OCI-LY1 (cell line): ENCODE measurements around the gene ZRANB2.

Experiments used
- H2AFZ ChIP-seq: fragments of 200-600 bp; sonication (generic), shearing (Covaris generic); 2 replicates; pipeline ENCODE4 v1.6.0; 2014; ENCODE audit warnings: antibody characterized with exemption, mild to moderate bottlenecking, low read length
- H3F3A ChIP-seq: fragments of 200-600 bp; sonication (generic), shearing (Covaris generic); 2 replicates; pipeline ENCODE4 v1.6.0; 2014; ENCODE audit warnings: mild to moderate bottlenecking, antibody characterized with exemption, low read length, moderate library complexity; ENCODE audit not compliant: insufficient read depth
- H3K27ac ChIP-seq: fragments of 200-600 bp; sonication (generic); 2 replicates; pipeline ENCODE4 v1.5.1; 2014; ENCODE audit warnings: low read length, mixed run types, mild to moderate bottlenecking, low read depth; ENCODE audit not compliant: poor library complexity, severe bottlenecking
- H3K27me3 ChIP-seq: fragments of 200-600 bp; sonication (generic); 2 replicates; pipeline ENCODE4 v1.6.0; 2014; ENCODE audit warnings: antibody characterized with exemption, mild to moderate bottlenecking, low read length, moderate library complexity; ENCODE audit not compliant: insufficient read depth
- H3K36me3 ChIP-seq: fragments of 200-600 bp; sonication (generic); 2 replicates; pipeline ENCODE4 v1.6.1; 2014; ENCODE audit warnings: mild to moderate bottlenecking, antibody characterized with exemption, low read length, moderate library complexity, mixed read lengths; ENCODE audit not compliant: insufficient read depth
- H3K4me1 ChIP-seq: fragments of 200-600 bp; sonication (generic); 2 replicates; pipeline ENCODE4 v1.5.1; 2014; ENCODE audit warnings: mild to moderate bottlenecking, low read length, moderate library complexity; ENCODE audit not compliant: insufficient read depth, severe bottlenecking
- H3K4me2 ChIP-seq: fragments of 200-600 bp; sonication (generic), shearing (Covaris generic); 2 replicates; pipeline ENCODE4 v1.6.1; 2014; ENCODE audit warnings: low read length
- H3K4me3 ChIP-seq: fragments of 200-600 bp; sonication (generic); 2 replicates; pipeline ENCODE4 v1.5.1; 2014; ENCODE audit warnings: low read length, low read depth, mild to moderate bottlenecking, mixed read lengths; ENCODE audit not compliant: poor library complexity, severe bottlenecking
- H3K79me2 ChIP-seq: fragments of 200-600 bp; shearing (Covaris generic); 2 replicates; pipeline ENCODE4 v1.6.1; 2016; ENCODE audit warnings: mixed run types, low read length, mixed read lengths; ENCODE audit not compliant: insufficient read depth
- H3K9ac ChIP-seq: fragments of 200-600 bp; sonication (generic), shearing (Covaris generic); 2 replicates; pipeline ENCODE4 v1.6.1; 2014; ENCODE audit warnings: mild to moderate bottlenecking, low read length, mixed read lengths
- H3K9me2 ChIP-seq: fragments of 200-600 bp; sonication (generic), shearing (Covaris generic); 2 replicates; pipeline ENCODE4 v1.6.1; 2014; ENCODE audit warnings: low read depth, mild to moderate bottlenecking, low read length, mixed read lengths
- H3K9me3 ChIP-seq: fragments of 200-600 bp; shearing (Covaris generic); 2 replicates; pipeline ENCODE4 v1.6.1; 2014; ENCODE audit warnings: low read length, mixed read lengths
- H4K20me1 ChIP-seq: fragments of 200-600 bp; sonication (generic), shearing (Covaris generic); 2 replicates; pipeline ENCODE4 v1.6.0; 2016; ENCODE audit warnings: mild to moderate bottlenecking, low read length; ENCODE audit not compliant: insufficient read depth
- CTCF ChIP-seq: fragments of 200-600 bp; sonication (generic), shearing (Covaris generic); IDR thresholded peaks from 2 replicates; pipeline ENCODE4 v1.5.1; 2017; ENCODE audit warnings: mild to moderate bottlenecking, antibody characterized with exemption, low read length, moderate library complexity, mixed read lengths
- EZH2 ChIP-seq: fragments of 200-600 bp; sonication (generic), shearing (Covaris generic); IDR thresholded peaks from 2 replicates; pipeline ENCODE4 v1.8.0; 2017; ENCODE audit warnings: borderline replicate concordance, mixed run types, mild to moderate bottlenecking, antibody characterized with exemption, low read length, moderate library complexity, mixed read lengths

Gene ZRANB2

GRCh38 chr1:71087713-71088112, 6.9 kb upstream of the ZRANB2 start:
- no peaks in the 10 kb centered on the region; the same call in 1 of the 2 replicates for H3K36me3 ChIP-seq
- no peaks in the 10 kb centered on the region for H3K9me2 ChIP-seq
- no peaks in the 10 kb centered on the region for H3F3A ChIP-seq
- H3K27ac ChIP-seq: no peak overlapping the region
- H3K9ac ChIP-seq: no peak overlapping the region
- H2AFZ ChIP-seq: no peak overlapping the region
- no peaks in the 10 kb centered on the region for H3K27me3 ChIP-seq
- no peaks in the 10 kb centered on the region for H3K9me3 ChIP-seq
- H3K4me3 ChIP-seq: no peak overlapping the region
- no peaks in the 10 kb centered on the region for H3K79me2 ChIP-seq
- H3K4me1 ChIP-seq: no peaks in the 10 kb centered on the region
- H3K4me2 ChIP-seq: no peak overlapping the region
- TF ChIP-seq CTCF (no peak), EZH2 (no peak)
- H4K20me1 ChIP-seq: no peaks in the 10 kb centered on the region

GRCh38 chr1:71087060-71087459, 6.2 kb upstream of the ZRANB2 start:
- no peaks in the 10 kb centered on the region for H3K9me2 ChIP-seq
- H3F3A ChIP-seq: no peaks in the 10 kb centered on the region
- H3K4me1 ChIP-seq: peaks cover 1% of the 10 kb centered on the region
- H3K79me2 ChIP-seq: no peaks in the 10 kb centered on the region
- H3K27ac ChIP-seq: no peak overlapping the region
- no peaks in the 10 kb centered on the region for H3K9me3 ChIP-seq
- H3K4me3 ChIP-seq: no peak overlapping the region
- H3K9ac ChIP-seq: no peak overlapping the region
- H4K20me1 ChIP-seq: no peaks in the 10 kb centered on the region
- H3K27me3 ChIP-seq: no peaks in the 10 kb centered on the region
- H3K4me2 ChIP-seq: no peak overlapping the region
- no peak for TF ChIP-seq CTCF
- no peak for TF ChIP-seq EZH2
- H2AFZ ChIP-seq: no peak overlapping the region
- H3K36me3 ChIP-seq: no peaks in the 10 kb centered on the region; the same call in 1 of the 2 replicates

- Histone ChIP-seq H3K27ac (no peak overlapping the region), H3K4me3 (no peak overlapping the region), H3K4me1 (peaks cover 8% of the 10 kb centered on the region), H3K36me3 (no peaks in the 10 kb centered on the region; the same call in 1 of the 2 replicates), H3K9ac (no peak overlapping the region), H3K27me3 (no peaks in the 10 kb centered on the region), H3K4me2 (no peak overlapping the region), H3K79me2 (no peaks in the 10 kb centered on the region), H2AFZ (no peak overlapping the region), H3K9me3 (no peaks in the 10 kb centered on the region), H3K9me2 (no peaks in the 10 kb centered on the region), H3F3A (no peaks in the 10 kb centered on the region), H4K20me1 (no peaks in the 10 kb centered on the region)
- TF ChIP-seq EZH2 (no peak), CTCF (no peak)
Measured at GRCh38 chr1:71086331-71086730, 5.5 kb upstream of the ZRANB2 start.
